Stimulated activated CD4-positive, alpha-beta T cell treated with anti-CD3 and anti-CD28 coated beads, Interleukin-1b, Interleukin-23, amount 100 ng/mL, for 1 hour (primary cell): ENCODE measurements around the gene COL11A2.

Source experiments
- DNase-seq, 2 donors: peaks; one replicate each; pipeline ENCODE4 v3.0.0-alpha.2; 2020; ENCODE audit warnings: low read depth in 2 of 2

COL11A2 gene

GRCh38 chr6:33171880-33172687 lies 20.2 kb downstream of the COL11A2 start:
- DNase-seq = no peak

GRCh38 chr6:33171016-33171879 lies 21.0 kb downstream of the COL11A2 start:
- no peak for DNase-seq

GRCh38 chr6:33170176-33171015 lies 21.9 kb downstream of the COL11A2 start:
- DNase-seq = no peak

- DNase-seq = no peak
These were observed 22.7 kb downstream of the COL11A2 start for GRCh38 chr6:33169291-33170175.

GRCh38 chr6:33168639-33169038 lies 23.6 kb downstream of the COL11A2 start:
- DNase-seq = no peak

- DNase-seq = no peak
These were observed 24.0 kb downstream of the COL11A2 start for GRCh38 chr6:33168284-33168601.

- no peak for DNase-seq
These were observed 24.6 kb downstream of the COL11A2 start for GRCh38 chr6:33167374-33168283.

- no peak for DNase-seq
These were observed 25.5 kb downstream of the COL11A2 start for GRCh38 chr6:33166811-33167210.

- DNase-seq = no peak
These were observed 25.9 kb downstream of the COL11A2 start for GRCh38 chr6:33166363-33166762.

- no peak for DNase-seq
These were observed 26.5 kb downstream of the COL11A2 start for GRCh38 chr6:33165581-33166258.

GRCh38 chr6:33164665-33165373 lies 27.4 kb downstream of the COL11A2 start:
- DNase-seq = no peak

GRCh38 chr6:33164176-33164575 lies 28.1 kb downstream of the COL11A2 start:
- DNase-seq = no peak

GRCh38 chr6:33163540-33163939 lies 28.7 kb downstream of the COL11A2 start:
- DNase-seq = no peak

- peak; percentile 64 to 75 for DNase-seq
These were observed 30.6 kb downstream of the COL11A2 start for GRCh38 chr6:33161354-33162331.

- DNase-seq = no peak
These were observed 31.4 kb downstream of the COL11A2 start for GRCh38 chr6:33160728-33161344.

GRCh38 chr6:33160096-33160495 lies 32.2 kb downstream of the COL11A2 start:
- no peak for DNase-seq

- no peak for DNase-seq
These were observed 35.3 kb downstream of the COL11A2 start for GRCh38 chr6:33156964-33157363.
